ENCODE data around the gene TFPI. TPM values are rescaled to one million over a fixed set of nuclear protein-coding genes. Genes with fewer than 3 reads are reported as not detected.

TFPI gene
- total and polyA plus RNA-seq, 2 of the 8 experiments (the other 6 are each of a cell fraction or from before 2014, with no cell fraction given) = 2.0 to 7.1 TPM

- Histone ChIP-seq H3K14ac (ENCODE audit: insufficient read length) (no peak overlapping the region), H3K18ac (ENCODE audit: extremely low read depth, low read length) (no peak overlapping the region), H3K56ac (replicated peaks; ENCODE audit: insufficient read length, low read depth, low read length) (no peak overlapping the region), H3K4me2 (ENCODE audit: insufficient read depth in 1 of 2, low read depth in 2 of 2, low read length in 2 of 2) (no peak overlapping the region), H4K20me1 (replicated peaks in 1 of 2; ENCODE audit: control insufficient read depth in 1 of 2, insufficient read depth in 2 of 2, low read length in 2 of 2) (no peaks in the 10 kb centered on the region), H3K4me1 (replicated peaks in 1 of 4; ENCODE audit: control insufficient read depth in 3 of 4, insufficient read depth in 4 of 4, low read length in 3 of 4) (peaks cover 0 to 6% (median 0%) of the 10 kb centered on the region in 4 experiments; a peak in 1 of 7 replicates), H3K27ac (ENCODE audit: low read depth, low read length) (no peak overlapping the region), H3K9me3 (ENCODE audit: insufficient read depth in 2 of 2, low read depth in 1 of 2, low read length in 1 of 2) (no peaks in the 10 kb centered on the region), H2BK15ac (ENCODE audit: low read length) (no peak overlapping the region), H3K27me3 (replicated peaks in 1 of 4; ENCODE audit: control insufficient read depth in 3 of 4, extremely low read depth in 1 of 4, insufficient read depth in 3 of 4, low read length in 3 of 4) (no peaks in the 10 kb centered on the region), H3K79me2 (ENCODE audit: control insufficient read depth in 1 of 2, insufficient read depth in 2 of 2, low read length in 2 of 2) (no peaks in the 10 kb centered on the region), H3K4ac (replicated peaks; ENCODE audit: insufficient read length, low read depth, low read length) (no peak overlapping the region), H2BK12ac (ENCODE audit: low read depth, low read length) (no peak overlapping the region), H3K23me2 (ENCODE audit: low read depth, low read length) (no peaks in the 10 kb centered on the region), H3K4me3 (ENCODE audit: extremely low read depth in 1 of 4, insufficient read depth in 2 of 4, low read depth in 3 of 4, low read length in 4 of 4) (no peak overlapping the region), H2BK20ac (ENCODE audit: low read length) (no peak overlapping the region), H2AFZ (ENCODE audit: low read length) (no peak overlapping the region), H2AK5ac (ENCODE audit: low read depth, low read length) (no peak overlapping the region), H3K36me3 (ENCODE audit: control insufficient read depth in 2 of 4, insufficient read depth in 4 of 4, low read length in 3 of 4) (no peaks in the 10 kb centered on the region), H2BK5ac (ENCODE audit: low read depth, low read length) (no peak overlapping the region), H2BK120ac (replicated peaks; ENCODE audit: low read depth, low read length) (no peak overlapping the region), H3K79me1 (ENCODE audit: low read depth, low read length) (no peaks in the 10 kb centered on the region), H4K91ac (replicated peaks; ENCODE audit: insufficient read length, low read length) (no peak overlapping the region), H4K5ac (ENCODE audit: insufficient read length, low read depth, low read length) (no peak overlapping the region), H3K9ac (replicated peaks in 1 of 4; ENCODE audit: extremely low read depth in 1 of 4, low read depth in 3 of 4, low read length in 3 of 4) (no peak overlapping the region), H3K23ac (ENCODE audit: insufficient read length) (no peak overlapping the region), H4K8ac (ENCODE audit: extremely low read depth, insufficient read depth, low read length) (no peak overlapping the region)
- 69% methylated on average over 2 of the region's 2 CpGs; no CpG with 5 or more reads in 1 of the 2 experiments for WGBS, 2 experiments (ENCODE audit: extremely low coverage in 1 of 2, insufficient coverage in 1 of 2, insufficient read length in 1 of 2, insufficient replicate concordance in 2 of 2, low coverage in 1 of 2, low lambda C conversion rate in 2 of 2, missing lambda C conversion rate in 1 of 2)
- no peak for DNase-seq (ENCODE audit: low read depth in 1 of 2, low spot score in 2 of 2)
- no peak for FAIRE-seq
- ChIA-PET CTCF (ENCODE audit: partially characterized antibody) (interaction anchor here (1.0 to 8.6 kb wide), 7 partner anchors 15 to 339 kb away, joined by 3 to 331 read pairs (median 5); no protein-coding TSS in a partner anchor), POLR2A (ENCODE audit: partially characterized antibody) (no interaction called here)
These were observed 50.5 kb downstream of the TFPI start for GRCh38 chr2:187503700-187504099.
